ENCODE results near the gene CEP128.

- TF ChIP-seq CTCF (IDR thresholded peaks at IDR 0.05; ENCODE audit: borderline replicate concordance, extremely low read depth, low read length, poor library complexity, severe bottlenecking) (no peak), EZH2 (IDR thresholded peaks at IDR 0.05; ENCODE audit: borderline replicate concordance, low read depth, low read length, severe bottlenecking) (no peak)
Measured at GRCh38 chr14:80942191-80942600, 658 bp upstream of the CEP128 start.

Measured in DND-41 (cell line).